ENCODE data around the gene ZNF780A.

ZNF780A gene

GRCh38 chr19:40103600-40103999 is 12.9 kb upstream of the ZNF780A start (continued):
- TF ChIP-seq ZNF658 (tag by site-specific recombination; IDR thresholded peaks at IDR 0.05) (no peak), ZFP3 (tag by site-specific recombination; IDR thresholded peaks at IDR 0.05; ENCODE audit: low read depth) (peak; percentile 67), TSHZ1 (tag by site-specific recombination; IDR thresholded peaks at IDR 0.05; ENCODE audit: borderline replicate concordance) (peak; percentile 40; the same call in 1 of the 2 replicates), ZBTB7A (tag by site-specific recombination; IDR thresholded peaks at IDR 0.05; ENCODE audit: low read depth) (no peak), ZNF704 (tag by site-specific recombination; IDR thresholded peaks at IDR 0.05) (no peak), ZNF169 (tag by site-specific recombination; IDR thresholded peaks at IDR 0.05) (no peak), MYNN (tag by site-specific recombination; IDR thresholded peaks at IDR 0.05; ENCODE audit: borderline replicate concordance) (peak; percentile 68; the same call in 1 of the 2 replicates), GLIS1 (tag by site-specific recombination; IDR thresholded peaks at IDR 0.05) (0 out of 2 replicates have a peak, but pooled peaks have one; percentile 11), ZNF426 (tag by site-specific recombination; IDR thresholded peaks at IDR 0.05) (peak; percentile 100), ZFP41 (tag by site-specific recombination; IDR thresholded peaks at IDR 0.05; ENCODE audit: borderline replicate concordance) (no peak), ZNF776 (tag by site-specific recombination; IDR thresholded peaks at IDR 0.05; ENCODE audit: borderline replicate concordance) (no peak), ZNF362 (tag by site-specific recombination; IDR thresholded peaks at IDR 0.05) (0 out of 2 replicates have a peak, but pooled peaks have one; percentile 39), ZNF274 (IDR thresholded peaks at IDR 0.05; ENCODE audit: low read length) (no peak), ZNF274 (tag by site-specific recombination; IDR thresholded peaks at IDR 0.05; ENCODE audit: borderline replicate concordance) (no peak), ZNF433 (tag by site-specific recombination; IDR thresholded peaks at IDR 0.05; ENCODE audit: low read depth) (peak; percentile 86), PRDM2 (tag by site-specific recombination; IDR thresholded peaks at IDR 0.05; ENCODE audit: borderline replicate concordance) (no peak), ZNF324 (tag by site-specific recombination; IDR thresholded peaks at IDR 0.05) (no peak), HOXD13 (CRISPR knock-in tag; IDR thresholded peaks at IDR 0.05; ENCODE audit: borderline replicate concordance) (no peak)

Data from HEK293 (cell line).